ENCODE data around the gene LRRC4C.

GRCh38 chr11:41323446-41323845 is 136.0 kb downstream of the LRRC4C start:
- TF ChIP-seq CTCF (IDR thresholded peaks at IDR 0.05; ENCODE audit: borderline replicate concordance, extremely low read depth, low read length, poor library complexity, severe bottlenecking) (no peak), EZH2 (IDR thresholded peaks at IDR 0.05; ENCODE audit: borderline replicate concordance, low read depth, low read length, severe bottlenecking) (no peak)
